Spleen (tissue), 11 donors: ENCODE results near the gene SLC17A1. TPM values are rescaled to one million over a fixed set of nuclear protein-coding genes. Genes with fewer than 3 reads are reported as not detected.

ENCODE experiments used
- DNase-seq: peaks from one replicate; pipeline ENCODE4 v3.0.0-alpha.2; 2020
- H3K27ac ChIP-seq, 8 donors: fragments of 200-600 bp; sonication (generic) in 7 of 8; 1 replicate in 4 of 8; 2 replicates in 4 of 8; pipeline versions ENCODE4 v1.5.0 to v1.8.0; 2016 to 2021; ENCODE audit warnings: inconsistent platforms in 4 of 8, mild to moderate bottlenecking in 4 of 8, moderate library complexity in 1 of 8
- H3K27me3 ChIP-seq, 7 donors: fragments of 200-600 bp; sonication (generic) in 6 of 7; replicated peaks in 1 of 7; 1 replicate in 4 of 7; 2 replicates in 3 of 7; pipeline versions ENCODE4 v1.5.0 to v1.8.0; 2016 to 2021; ENCODE audit warnings: inconsistent platforms in 3 of 7, mild to moderate bottlenecking in 1 of 7
- H3K36me3 ChIP-seq, 6 donors: fragments of 200-600 bp; sonication (generic) in 5 of 6; 1 replicate in 4 of 6; 2 replicates in 2 of 6; pipeline versions ENCODE4 v1.5.0 to v1.8.0; 2016 to 2021; ENCODE audit warnings: inconsistent platforms in 2 of 6
- H3K4me1 ChIP-seq, 6 donors: fragments of 200-600 bp; sonication (generic) in 5 of 6; 1 replicate in 3 of 6; 2 replicates in 3 of 6; pipeline versions ENCODE4 v1.5.0 to v1.8.0; 2016 to 2021; ENCODE audit warnings: inconsistent platforms in 3 of 6
- H3K4me3 ChIP-seq, 8 donors: fragments of 200-600 bp; sonication (generic) in 7 of 8; 1 replicate in 4 of 8; 2 replicates in 4 of 8; pipeline versions ENCODE4 v1.5.0 to v1.8.0; 2016 to 2021; ENCODE audit warnings: inconsistent platforms in 4 of 8, mild to moderate bottlenecking in 4 of 8, moderate library complexity in 2 of 8
- H3K9me3 ChIP-seq, 8 donors: fragments of 200-600 bp; sonication (generic) in 7 of 8; 1 replicate in 4 of 8; 2 replicates in 4 of 8; pipeline versions ENCODE4 v1.5.0 to v1.8.0; 2016 to 2021; ENCODE audit warnings: inconsistent platforms in 4 of 8
- POLR2A ChIP-seq, 3 donors: fragments of 450-650 bp; IDR thresholded peaks; one replicate each; pipeline ENCODE4 v1.5.1; 2017; ENCODE audit warnings: antibody characterized with exemption in 3 of 3, mild to moderate bottlenecking in 1 of 3
- POLR2AphosphoS5 ChIP-seq, 3 donors: sonication (generic); formaldehyde crosslinking; IDR thresholded peaks; one replicate each; pipeline ENCODE4 v1.5.1; 2017; ENCODE audit warnings: antibody characterized with exemption in 3 of 3
- WGBS, 5 donors: extraction: QIAGEN DNeasy Blood & Tissue Kit in 3 of 5; methylation state at CpG; one replicate each; pipeline versions ENCODE4 v1.1.5 to v1.1.7; 2013 to 2018; 5-methylcytosine and 5-hydroxymethylcytosine counted together
- intact Hi-C: fragments of 100-400 bp; cut with DNase I; formaldehyde crosslinking; loops from one replicate; pipeline ENCODE4 v1.15.0; 2023; ENCODE audit warnings: low total_unique reads
- polyA plus RNA-seq, 3 donors: library from polyadenylated mRNA; stranded (reverse); fragments of 200-250 nt; gene quantifications; one replicate each; pipeline ENCODE4 v1.2.1, GENCODE V29; 2013
- total RNA-seq, 7 donors: library from RNA; depleted of rRNA in 3 of 7; stranded (reverse); fragments of >200 nt in 3 of 7; fragmentation: NEBNext Ultra II Directional in 4 of 7; extraction: Animal tissue kit (Norgen Biotek cat#: 25700) in 4 of 7; gene quantifications; one replicate each; pipeline versions ENCODE4 v1.1.0 to v1.2.1, GENCODE V29; 2016 to 2021
- TF ChIP-seq, protein P1 (sequence below), 11 experiments: fragments of 200-600 bp in 7 of 11; fragments of 450-650 bp in 4 of 11; sonication (generic) in 4 of 11; IDR thresholded peaks in 8 of 11; conservative IDR thresholded peaks in 3 of 11; 1 replicate in 7 of 11; 2 replicates in 4 of 11; pipeline versions ENCODE4 v1.4.0 to v1.8.0; 2016 to 2021; ENCODE audit warnings: antibody characterized with exemption in 11 of 11, inconsistent platforms in 4 of 11, mild to moderate bottlenecking in 1 of 11
- donor health status: healthy with polysubstance abuse.
- donor health status: DM: no; HTN: no; CAD: no; lungs with moderate emphysema.
- donor health status: DM: no; HTN: no; CAD: no.
- donor health status: Bipolar disorder and iron deficiency.
- donor health status: healthy.
- donor health status: DM: no; HTN: no; CAD: no.
- donor health status: DM: yes; HTN: yes; CAD: no.

Gene SLC17A1
- total and polyA plus RNA-seq, 10 donors = not detected

- 91 to 98% (median 94%) methylated on average over 3 of the region's 3 CpGs for WGBS, 5 donors
- TF ChIP-seq, protein P1, sequence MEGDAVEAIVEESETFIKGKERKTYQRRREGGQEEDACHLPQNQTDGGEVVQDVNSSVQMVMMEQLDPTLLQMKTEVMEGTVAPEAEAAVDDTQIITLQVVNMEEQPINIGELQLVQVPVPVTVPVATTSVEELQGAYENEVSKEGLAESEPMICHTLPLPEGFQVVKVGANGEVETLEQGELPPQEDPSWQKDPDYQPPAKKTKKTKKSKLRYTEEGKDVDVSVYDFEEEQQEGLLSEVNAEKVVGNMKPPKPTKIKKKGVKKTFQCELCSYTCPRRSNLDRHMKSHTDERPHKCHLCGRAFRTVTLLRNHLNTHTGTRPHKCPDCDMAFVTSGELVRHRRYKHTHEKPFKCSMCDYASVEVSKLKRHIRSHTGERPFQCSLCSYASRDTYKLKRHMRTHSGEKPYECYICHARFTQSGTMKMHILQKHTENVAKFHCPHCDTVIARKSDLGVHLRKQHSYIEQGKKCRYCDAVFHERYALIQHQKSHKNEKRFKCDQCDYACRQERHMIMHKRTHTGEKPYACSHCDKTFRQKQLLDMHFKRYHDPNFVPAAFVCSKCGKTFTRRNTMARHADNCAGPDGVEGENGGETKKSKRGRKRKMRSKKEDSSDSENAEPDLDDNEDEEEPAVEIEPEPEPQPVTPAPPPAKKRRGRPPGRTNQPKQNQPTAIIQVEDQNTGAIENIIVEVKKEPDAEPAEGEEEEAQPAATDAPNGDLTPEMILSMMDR (IDR thresholded peaks at IDR 0.05 in 8 of 11, conservative IDR thresholded peaks at IDR 0.05 in 3 of 11) = no peak
- no peak for TF ChIP-seq POLR2AphosphoS5 (IDR thresholded peaks at IDR 0.05)
- TF ChIP-seq POLR2A (IDR thresholded peaks at IDR 0.05) = no peak
- intact Hi-C loops = no loop called here
- Histone ChIP-seq H3K27ac (no peak overlapping the region), H3K4me3 (no peak overlapping the region), H3K27me3 (peaks cover 0 to 22% (median 0%) of the 10 kb centered on the region in 7 donors), H3K4me1 (no peaks in the 10 kb centered on the region), H3K36me3 (no peaks in the 10 kb centered on the region), H3K9me3 (no peaks in the 10 kb centered on the region)
- DNase-seq = no peak
Measured at GRCh38 chr6:25832670-25833069, 818 bp upstream of the SLC17A1 start.

DNA sequence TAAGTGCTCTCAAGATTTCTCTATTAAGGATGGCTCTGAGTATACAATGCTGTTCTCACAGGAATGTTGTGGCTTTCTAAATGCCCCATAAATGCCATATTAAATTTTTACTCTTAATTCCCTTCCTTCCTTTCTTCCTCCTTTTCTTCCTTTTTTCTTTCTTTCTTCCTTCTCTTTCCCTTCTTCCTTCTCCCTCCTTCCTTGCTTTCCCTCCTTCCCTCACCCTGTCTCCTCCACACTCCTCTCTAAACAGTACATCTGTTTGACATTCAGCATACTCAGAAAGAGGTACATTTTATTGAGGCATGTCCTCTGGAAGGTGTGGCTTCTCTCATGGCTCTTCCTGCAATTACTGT lies 433 bp upstream of the SLC17A1 start:
- H3K4me3 ChIP-seq = no peak overlapping the region
- H3K27me3 ChIP-seq = peaks cover 0 to 22% (median 0%) of the 10 kb centered on the region in 7 donors
- TF ChIP-seq POLR2A (IDR thresholded peaks at IDR 0.05) (no peak), POLR2AphosphoS5 (IDR thresholded peaks at IDR 0.05) (no peak)
- TF ChIP-seq, protein P1 (IDR thresholded peaks at IDR 0.05 in 8 of 11, conservative IDR thresholded peaks at IDR 0.05 in 3 of 11) = no peak
- no peaks in the 10 kb centered on the region for H3K36me3 ChIP-seq
- intact Hi-C loops = no loop called here
- DNase-seq = no peak
- no peak overlapping the region for H3K27ac ChIP-seq
- no peaks in the 10 kb centered on the region for H3K4me1 ChIP-seq
- H3K9me3 ChIP-seq = no peaks in the 10 kb centered on the region

DNA sequence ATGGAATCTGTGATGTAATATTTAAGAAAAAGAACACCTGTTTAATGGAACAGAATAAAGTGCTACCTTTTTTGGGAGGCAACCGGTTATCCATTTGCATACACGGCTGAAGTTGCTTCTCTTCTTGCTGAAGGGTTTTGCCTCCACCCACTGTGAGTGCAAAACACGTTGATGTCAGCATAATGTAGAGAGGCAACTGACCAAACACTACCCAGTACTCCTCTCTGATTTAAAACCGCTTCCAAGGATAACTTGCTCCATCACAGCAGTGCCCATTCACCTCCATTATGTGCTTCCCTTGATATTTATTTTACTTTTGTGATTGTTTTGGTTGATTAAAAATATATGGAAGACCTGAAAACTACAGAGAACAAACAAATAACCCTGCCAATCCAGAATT lies 1.4 kb downstream of the SLC17A1 start:
- Histone ChIP-seq H3K27ac (no peak overlapping the region), H3K27me3 (peaks cover 0 to 11% (median 0%) of the 10 kb centered on the region in 7 donors), H3K4me1 (no peaks in the 10 kb centered on the region), H3K36me3 (no peaks in the 10 kb centered on the region), H3K4me3 (no peak overlapping the region), H3K9me3 (peaks cover 0 to 4% (median under 1%) of the 10 kb centered on the region in 8 donors)
- TF ChIP-seq, protein P1 (IDR thresholded peaks at IDR 0.05 in 8 of 11, conservative IDR thresholded peaks at IDR 0.05 in 3 of 11) = no peak
- TF ChIP-seq POLR2AphosphoS5 (IDR thresholded peaks at IDR 0.05) (no peak), POLR2A (IDR thresholded peaks at IDR 0.05) (no peak)
- DNase-seq = no peak
- 70 to 88% (median 83%) methylated on average over 4 of the region's 4 CpGs for WGBS, 5 donors
- intact Hi-C loops = no loop called here

GRCh38 chr6:25829375-25829774 lies 2.5 kb downstream of the SLC17A1 start:
- Histone ChIP-seq H3K27me3 (peaks cover 0 to 11% (median 0%) of the 10 kb centered on the region in 7 donors), H3K36me3 (no peaks in the 10 kb centered on the region), H3K27ac (no peak overlapping the region), H3K4me3 (no peak overlapping the region), H3K9me3 (peaks cover 0 to 7% (median 2%) of the 10 kb centered on the region in 8 donors), H3K4me1 (no peaks in the 10 kb centered on the region)
- WGBS, 5 donors = 70 to 88% (median 74%) methylated on average over 1 of the region's 1 CpG
- no peak for DNase-seq
- no peak for TF ChIP-seq POLR2AphosphoS5 (IDR thresholded peaks at IDR 0.05)
- TF ChIP-seq POLR2A (IDR thresholded peaks at IDR 0.05) = no peak
- TF ChIP-seq, protein P1 (IDR thresholded peaks at IDR 0.05 in 8 of 11, conservative IDR thresholded peaks at IDR 0.05 in 3 of 11) = no peak
- intact Hi-C loops = no loop called here
